HEK293T (cell line): ENCODE data around the gene SYNJ2.

Source experiments
- ARNT ChIP-seq: fragments of 450-650 bp; IDR thresholded peaks from 2 replicates; pipeline ENCODE4 v1.6.1; 2017; ENCODE audit warnings: mild to moderate bottlenecking
- BHLHE40 ChIP-seq: fragments of 450-650 bp; IDR thresholded peaks from 2 replicates; pipeline ENCODE4 v1.6.1; 2016; ENCODE audit warnings: mild to moderate bottlenecking, moderate library complexity, borderline replicate concordance
- ELF4 ChIP-seq: fragments of 450-650 bp; IDR thresholded peaks from 2 replicates; pipeline ENCODE4 v1.6.1; 2017; ENCODE audit warnings: antibody characterized with exemption
- FOXA1 ChIP-seq: fragments of 450-650 bp; IDR thresholded peaks from 2 replicates; pipeline ENCODE4 v1.6.1; 2016; ENCODE audit warnings: mild to moderate bottlenecking
- FOXK2 ChIP-seq: fragments of 450-650 bp; IDR thresholded peaks from 2 replicates; pipeline ENCODE4 v1.6.1; 2016; ENCODE audit warnings: mild to moderate bottlenecking
- FOXM1 ChIP-seq: fragments of 450-650 bp; IDR thresholded peaks from 2 replicates; pipeline ENCODE4 v1.6.1; 2017; ENCODE audit warnings: mild to moderate bottlenecking, borderline replicate concordance
- HDGF ChIP-seq: fragments of 450-650 bp; IDR thresholded peaks from 2 replicates; pipeline ENCODE4 v1.6.1; 2017; ENCODE audit warnings: antibody characterized with exemption, borderline replicate concordance
- NFRKB ChIP-seq: fragments of 450-650 bp; IDR thresholded peaks from 2 replicates; pipeline ENCODE4 v1.6.1; 2016; ENCODE audit warnings: mild to moderate bottlenecking, moderate library complexity
- SP1 ChIP-seq: fragments of 450-650 bp; IDR thresholded peaks from 2 replicates; pipeline ENCODE4 v1.6.1; 2017
- SUZ12 ChIP-seq: fragments of 450-650 bp; IDR thresholded peaks from 2 replicates; pipeline ENCODE4 v1.6.1; 2016; ENCODE audit warnings: mild to moderate bottlenecking
- TARDBP ChIP-seq: fragments of 450-650 bp; IDR thresholded peaks from 2 replicates; pipeline ENCODE4 v1.6.1; 2016
- ZNF384 ChIP-seq: fragments of 450-650 bp; IDR thresholded peaks from 2 replicates; pipeline ENCODE4 v1.6.1; 2016

GRCh38 chr6:158066136-158066781, 84.6 kb downstream of the SYNJ2 start:
- TF ChIP-seq FOXA1 (no peak), ZNF384 (no peak), NFRKB (no peak), BHLHE40 (no peak), ARNT (no peak), SP1 (no peak), HDGF (no peak), FOXM1 (no peak), SUZ12 (no peak), ELF4 (no peak), FOXK2 (no peak), TARDBP (no peak)
